Erythroblast (primary cell): Measurements from ENCODE around the gene PGLYRP2.
"Not testable (repeated sequence)": the region's sequence is repeated elsewhere in the genome, so short reads cannot be mapped to it uniquely, and the experiment has no call there.

ENCODE experiments used
- DNase-seq, 2 experiments: peaks; one replicate each; lab custom pipeline; 2025; lab: John Stamatoyannopoulos, UW
- GATA1 ChIP-seq: IDR thresholded peaks from 2 replicates; pipeline ENCODE4 v1.6.1; 2011; ENCODE audit warnings: low read depth, mild to moderate bottlenecking, control low read depth, low read length, moderate library complexity
- POLR2A ChIP-seq: IDR thresholded peaks from 2 replicates; pipeline ENCODE4 v1.6.1; 2011; ENCODE audit warnings: mild to moderate bottlenecking, low read length

The PGLYRP2 gene

DNA sequence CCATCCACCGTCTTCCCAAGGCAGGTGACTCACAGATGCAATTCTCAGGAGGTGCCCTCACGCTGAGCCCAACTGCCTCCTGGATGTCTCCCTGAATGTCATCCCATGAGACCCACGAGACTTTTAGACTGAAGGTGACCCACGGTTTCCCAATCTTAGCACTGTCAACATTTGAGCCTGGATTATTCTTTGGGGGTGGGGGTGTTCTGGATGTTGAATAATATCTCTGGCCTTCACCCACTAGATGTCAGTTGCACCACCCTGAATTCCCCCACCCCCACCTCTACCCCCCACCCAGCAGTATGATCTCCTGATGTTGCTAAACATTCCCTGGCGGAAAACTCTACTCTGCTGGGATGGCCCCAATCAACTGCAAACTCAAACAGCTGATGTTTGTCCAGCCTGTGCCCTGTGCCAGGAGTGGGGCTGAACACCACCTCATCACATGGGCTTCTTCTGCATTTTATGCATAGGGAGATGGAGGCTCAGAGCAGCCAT is 26.8 kb upstream of the PGLYRP2 start:
- no peak for DNase-seq
- no peak for TF ChIP-seq POLR2A
- no peak for TF ChIP-seq GATA1

DNA sequence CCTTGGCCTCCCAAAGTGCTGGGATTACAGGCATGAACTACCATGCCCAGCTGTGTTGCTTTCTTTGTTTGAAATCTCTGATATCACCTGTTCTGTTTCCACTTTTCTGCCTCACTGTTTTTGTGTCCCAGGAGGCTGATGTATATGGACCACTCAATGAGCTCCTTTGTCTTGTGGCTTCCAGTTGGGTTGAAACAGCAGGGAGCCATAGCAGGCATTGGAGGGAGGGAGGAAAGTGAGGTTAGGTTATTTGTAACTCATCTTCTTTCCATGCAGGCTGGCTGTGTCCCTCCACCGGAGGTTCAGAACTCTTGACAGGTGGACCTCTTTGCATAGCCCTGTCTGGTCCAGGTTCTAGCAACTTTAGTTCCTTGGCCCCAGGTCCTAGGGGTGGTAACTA is 23.0 kb upstream of the PGLYRP2 start:
- TF ChIP-seq GATA1 (no peak), POLR2A (no peak)
- no peak for DNase-seq

DNA sequence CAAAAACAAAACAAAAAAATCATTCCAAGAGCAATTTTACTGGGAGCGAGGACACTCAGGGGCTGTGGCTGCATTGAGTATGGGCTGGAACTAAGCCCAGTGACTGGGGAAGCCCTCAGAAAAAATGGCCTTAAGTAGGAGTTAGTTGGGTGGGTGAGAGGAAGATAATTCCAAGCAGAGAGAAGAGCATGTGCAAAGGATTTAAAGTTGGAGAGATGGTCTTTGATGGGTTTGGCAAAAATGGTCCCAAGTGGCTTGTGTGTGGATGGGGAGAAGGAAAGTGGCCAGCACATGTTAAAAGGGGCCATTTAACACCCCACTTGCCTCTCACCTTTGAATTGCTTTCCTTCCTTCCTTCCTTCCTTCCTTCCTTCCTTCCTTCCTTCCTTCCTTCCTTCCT is 22.3 kb upstream of the PGLYRP2 start:
- no peak for TF ChIP-seq POLR2A
- no peak for TF ChIP-seq GATA1
- no peak for DNase-seq

DNA sequence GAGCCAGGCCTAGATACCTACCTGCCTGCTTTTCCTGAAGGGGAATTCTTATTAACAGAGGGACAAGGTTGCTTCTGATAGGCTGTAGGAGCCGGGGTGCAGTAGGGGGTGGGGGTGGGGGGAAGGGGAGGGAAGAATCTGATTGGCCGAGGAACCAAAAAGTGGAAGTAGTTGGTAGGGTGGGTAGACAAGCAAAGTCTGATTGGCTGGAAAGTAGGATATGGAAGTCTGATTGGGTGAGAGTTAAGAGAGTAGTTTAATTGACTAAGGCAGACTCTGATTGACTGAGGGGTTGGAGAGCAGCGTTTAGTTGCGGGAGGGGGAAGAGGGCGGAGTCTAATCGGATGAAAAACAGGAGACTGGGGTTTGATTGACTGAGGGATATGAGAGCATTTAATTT is 19.6 kb upstream of the PGLYRP2 start:
- TF ChIP-seq POLR2A (no peak), GATA1 (no peak)
- no peak for DNase-seq

DNA sequence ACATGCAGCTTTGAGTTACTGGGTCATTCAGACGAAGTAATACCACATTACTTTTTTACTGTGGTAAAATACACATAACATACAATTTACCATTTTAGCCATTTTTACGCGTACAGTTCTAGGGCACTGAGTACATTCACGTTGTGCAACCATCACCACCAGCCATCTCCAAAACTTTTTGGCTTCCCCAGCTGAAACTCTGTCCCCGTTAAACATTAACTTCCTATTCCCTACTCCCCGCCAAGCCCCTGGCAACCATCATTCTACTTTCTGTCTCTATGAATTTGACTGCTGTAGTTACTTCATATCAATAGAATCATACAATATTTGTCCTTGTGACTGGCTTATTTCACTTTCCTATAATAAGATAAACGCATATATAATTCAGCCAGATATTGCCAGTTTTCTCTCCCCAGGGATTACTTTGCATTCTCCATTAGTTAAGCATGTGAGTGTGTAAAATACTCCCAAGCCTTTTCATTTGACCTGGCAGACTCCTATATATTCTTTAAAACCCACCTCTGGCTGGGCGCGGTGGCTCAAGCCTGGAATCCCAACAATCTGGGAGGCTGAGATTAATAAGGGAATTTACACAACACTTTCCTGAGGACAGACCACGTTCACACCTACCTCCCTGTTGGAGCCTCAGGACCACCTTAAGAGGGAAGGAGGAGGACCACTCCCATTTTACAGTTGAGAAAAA is 19.0 kb upstream of the PGLYRP2 start:
- no peak for DNase-seq
- TF ChIP-seq GATA1: no peak

DNA sequence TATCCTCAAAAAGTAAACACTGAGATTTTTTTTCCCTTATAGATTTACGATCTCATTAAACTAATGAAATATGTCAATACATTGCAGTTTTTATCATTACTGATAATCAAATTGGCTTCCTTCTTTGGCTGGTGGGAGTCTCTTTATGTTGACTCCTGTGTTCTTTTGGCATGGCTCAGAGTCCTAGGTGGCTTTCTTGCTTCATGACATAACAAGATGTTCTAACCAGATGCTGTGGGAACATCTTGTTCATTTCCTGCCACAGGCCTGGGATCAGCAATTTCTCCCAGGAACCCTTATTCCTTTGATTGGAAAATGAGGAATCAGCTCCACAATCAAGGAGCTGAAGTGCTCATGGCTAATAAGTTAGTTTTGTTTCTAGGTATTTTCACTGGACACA is 15.8 kb upstream of the PGLYRP2 start:
- DNase-seq: no peak
- no peak for TF ChIP-seq GATA1
- TF ChIP-seq POLR2A: no peak

DNA sequence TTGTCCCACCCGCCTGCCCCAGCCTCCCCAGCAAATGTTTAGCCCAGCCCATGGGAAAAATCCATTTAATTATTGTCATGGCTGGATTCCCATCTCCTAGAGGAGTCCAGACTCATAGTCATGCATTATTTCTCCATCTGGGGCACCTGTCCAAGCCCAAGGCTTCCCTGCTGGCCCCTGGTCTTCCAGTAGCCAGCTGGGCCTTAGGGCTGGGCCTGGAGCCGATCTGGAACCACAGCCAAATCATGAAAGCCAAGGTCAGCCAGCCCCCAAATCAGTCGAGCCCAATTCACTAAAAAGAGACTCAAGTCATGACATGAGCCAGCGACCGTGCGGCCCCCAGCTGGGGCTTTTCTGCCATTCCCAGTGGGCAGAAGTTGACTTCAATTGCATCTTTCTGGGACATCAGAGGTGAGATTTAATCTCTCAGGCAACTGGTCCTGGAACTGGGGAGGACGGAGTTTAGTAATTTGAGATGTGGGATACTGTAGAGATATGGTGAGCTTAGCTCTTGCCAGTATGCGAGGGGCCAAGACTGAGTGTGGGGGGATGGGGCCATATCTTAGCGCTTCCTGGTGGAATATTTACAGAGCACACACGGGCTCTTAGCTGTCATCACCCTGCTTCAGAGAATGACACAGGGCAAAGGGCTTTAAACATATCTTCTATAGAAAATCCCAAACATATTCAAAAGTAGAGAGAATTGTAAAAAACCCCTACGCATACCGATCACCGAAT is 9.4 kb upstream of the PGLYRP2 start:
- DNase-seq: no peak
- TF ChIP-seq POLR2A (no peak), GATA1 (no peak)

DNA sequence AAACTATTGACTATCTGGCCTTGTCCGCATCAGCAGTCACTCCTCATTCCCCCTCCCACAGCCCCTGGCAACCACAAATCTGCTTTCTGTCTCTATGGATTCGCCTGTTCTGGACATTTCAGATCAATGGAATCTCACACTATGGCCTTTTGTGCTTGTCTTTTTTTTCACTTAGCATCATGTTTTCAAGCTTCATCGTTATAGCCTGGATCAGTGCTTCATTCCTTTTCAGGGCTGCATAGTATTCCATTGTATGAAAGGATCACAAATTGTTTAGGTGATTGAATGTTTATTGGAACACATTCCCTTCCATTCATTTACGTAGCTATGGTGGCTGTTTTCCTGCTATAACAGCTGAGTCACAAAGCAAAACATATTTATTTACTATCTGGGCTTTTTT is 7.7 kb upstream of the PGLYRP2 start:
- TF ChIP-seq GATA1: no peak
- TF ChIP-seq POLR2A: no peak
- no peak for DNase-seq

DNA sequence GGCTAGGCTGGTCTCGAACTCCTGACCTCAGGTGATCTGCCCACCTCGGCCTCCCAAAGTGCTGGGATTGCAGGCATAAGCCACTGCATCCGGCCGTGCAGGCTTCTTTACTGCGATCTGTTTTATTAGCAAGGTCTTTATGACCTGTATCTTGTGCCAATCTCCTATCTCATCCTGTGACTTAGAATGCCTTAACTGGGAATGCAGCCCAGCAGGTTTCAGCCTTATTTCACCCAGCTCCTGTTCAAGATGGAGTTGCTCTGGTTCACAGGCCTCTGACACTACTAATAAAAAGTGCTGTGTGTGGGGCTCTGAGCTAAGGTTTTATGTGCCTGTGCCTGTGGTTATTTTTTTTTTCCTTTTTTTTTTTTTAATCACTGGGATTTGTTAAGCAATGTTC is 6.5 kb upstream of the PGLYRP2 start:
- DNase-seq: not testable (repeated sequence)

DNA sequence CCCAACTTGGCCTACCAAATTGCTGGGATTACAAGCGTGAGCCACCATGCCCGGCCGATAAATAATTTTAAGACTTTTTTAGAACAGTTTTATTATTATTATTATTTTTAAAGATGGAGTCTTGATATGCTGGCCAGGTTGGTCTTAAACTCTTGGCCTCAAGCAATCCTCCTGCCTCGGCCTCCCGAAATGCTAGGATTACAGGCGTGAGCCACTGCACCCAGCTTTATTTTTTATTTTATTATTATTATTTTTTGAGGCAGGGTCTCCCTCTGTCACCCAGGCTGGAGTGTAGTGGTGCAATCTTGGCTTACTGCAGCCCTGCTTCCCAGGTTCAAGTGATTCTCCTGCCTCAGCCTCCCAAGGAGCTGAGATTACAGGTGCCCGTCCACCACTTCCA is 1.7 kb upstream of the PGLYRP2 start:
- not testable (repeated sequence) for DNase-seq

DNA sequence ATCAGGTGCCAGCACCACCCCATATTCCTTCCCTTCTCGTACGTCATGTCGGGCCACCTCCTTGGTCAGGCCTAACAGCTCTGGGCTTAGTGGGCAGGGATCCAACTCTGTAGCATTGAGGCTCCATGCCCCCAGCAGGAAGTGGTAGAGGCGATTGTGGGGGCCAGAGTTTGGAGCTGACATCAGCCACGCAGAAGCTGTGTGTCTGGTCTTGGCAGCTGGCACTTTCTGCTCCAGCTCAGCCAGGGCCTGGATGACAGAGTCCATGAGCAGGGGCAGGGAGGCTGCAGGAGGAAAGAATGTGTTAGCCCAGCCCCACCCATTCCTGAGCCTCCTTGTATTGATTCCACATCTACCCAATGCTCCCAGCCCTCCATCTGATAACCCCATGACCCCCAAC is 3.0 kb downstream of the PGLYRP2 start:
- DNase-seq: no peak
- no peak for TF ChIP-seq GATA1
- TF ChIP-seq POLR2A: no peak

DNA sequence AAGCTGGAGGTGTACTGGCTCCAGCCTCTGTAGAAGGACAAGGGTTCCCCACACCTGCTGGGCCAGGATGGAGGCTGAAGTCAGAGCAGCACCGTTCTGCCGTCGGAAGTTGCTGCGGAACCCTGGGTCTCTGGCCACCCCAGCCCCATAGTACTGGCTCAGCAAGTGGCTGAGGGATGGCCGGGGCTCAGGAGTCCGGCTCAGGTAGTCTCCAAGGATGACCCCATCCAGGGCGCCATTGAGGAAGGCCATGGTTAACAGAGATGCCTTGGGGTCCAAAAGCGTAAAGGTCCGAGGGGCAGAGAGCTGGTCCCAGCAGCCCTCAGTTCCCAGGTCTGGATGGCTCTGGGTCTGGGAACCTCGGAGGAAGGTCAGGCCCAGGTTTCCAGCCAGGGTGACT is 3.7 kb downstream of the PGLYRP2 start:
- no peak for DNase-seq
- TF ChIP-seq POLR2A (no peak), GATA1 (no peak)

DNA sequence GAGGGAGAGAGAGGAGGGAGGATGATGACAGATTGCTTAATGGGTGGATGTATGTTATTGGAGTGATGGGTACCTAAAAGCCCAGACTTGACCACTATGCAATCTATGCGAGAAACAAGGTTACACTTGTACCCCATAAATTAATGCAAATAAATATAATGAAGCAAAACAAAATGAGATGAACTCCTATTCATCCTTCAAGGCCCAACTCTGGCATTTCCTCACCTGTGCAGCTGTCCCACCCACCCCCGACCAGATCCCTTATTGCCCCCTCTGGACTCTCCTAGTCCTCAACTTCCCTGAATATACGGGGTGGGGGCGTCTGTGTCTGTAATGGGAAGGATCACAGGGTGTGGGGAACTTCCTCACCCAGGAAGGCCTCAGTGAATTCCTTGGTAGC is 4.1 kb downstream of the PGLYRP2 start:
- no peak for DNase-seq
- TF ChIP-seq POLR2A (no peak), GATA1 (no peak)

DNA sequence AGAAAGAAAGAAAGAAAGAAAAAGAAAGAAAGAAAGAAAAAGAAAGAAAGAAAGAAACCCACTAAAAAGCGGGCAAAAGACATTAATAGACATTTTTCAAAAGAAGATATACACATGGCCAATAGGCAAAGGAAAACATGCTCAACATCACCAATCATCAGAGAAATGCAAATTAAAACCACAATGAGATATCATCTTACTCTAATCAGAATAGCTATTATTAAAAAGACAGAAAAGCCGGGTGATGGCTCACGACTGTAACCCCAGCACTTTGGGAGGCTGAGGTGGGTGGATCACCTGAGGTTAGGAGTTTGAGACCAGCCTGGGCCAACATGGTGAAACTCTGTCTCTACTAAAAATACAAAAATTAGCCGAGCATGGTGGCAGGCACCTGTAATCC is 5.5 kb downstream of the PGLYRP2 start:
- DNase-seq: not testable (repeated sequence)

DNA sequence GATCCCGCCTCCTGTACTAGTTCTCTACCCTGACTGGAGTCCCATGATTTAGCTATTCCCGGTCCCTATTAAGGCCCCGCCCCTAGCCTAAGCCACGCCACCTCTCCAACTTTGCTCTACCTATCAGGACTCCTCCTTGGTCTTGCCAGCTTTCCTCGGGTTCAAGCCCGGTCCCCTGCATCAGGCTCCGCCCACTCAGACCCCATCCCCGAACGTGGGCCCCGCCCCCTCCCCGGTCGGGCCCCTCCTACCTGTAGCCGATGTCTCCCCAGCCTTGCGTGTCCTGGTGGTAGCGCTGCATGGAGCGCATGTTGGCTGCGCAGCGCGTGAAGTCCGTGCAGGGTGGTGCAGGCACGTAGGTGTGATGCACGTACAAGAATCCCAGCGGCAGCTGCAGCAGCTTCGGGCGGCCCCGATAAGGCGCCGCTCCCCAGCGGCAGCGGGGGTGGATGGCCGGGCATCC is 7.6 kb downstream of the PGLYRP2 start:
- TF ChIP-seq POLR2A: no peak

More for the DNA sequence above, 7.6 kb downstream of the PGLYRP2 start:
- no peak for DNase-seq
